Activated CD8-positive, alpha-beta T cell treated with anti-CD3 and anti-CD28 coated beads, Interleukin-2, amount 10 ng/mL, durations not matched to agents 7 days and 5 days (primary cell): Measurements from ENCODE around the gene LHFPL2. TPM values are rescaled to one million over a fixed set of nuclear protein-coding genes. Genes with fewer than 3 reads are reported as not detected.
"Not testable (repeated sequence)": the region's sequence is repeated elsewhere in the genome, so short reads cannot be mapped to it uniquely, and the experiment has no call there.

ENCODE experiments used
- ATAC-seq: fragments of 150-1000 bp; cut with Tn5 transposase; one replicate; pipeline ENCODE4 v1.10.0; 2021; ENCODE audit warnings: moderate library complexity
- CTCF ChIA-PET: fragments of 350-600 bp; sonication (Branson Sonifier 250); formaldehyde crosslinking; loops from one replicate; lab custom pipeline; 2021; ENCODE audit warnings: antibody characterized with exemption; lab: Charles Lee
- POLR2A ChIA-PET: fragments of 350-600 bp; sonication (Branson Sonifier 250); formaldehyde crosslinking; loops from one replicate; lab custom pipeline; 2021; ENCODE audit warnings: antibody characterized with exemption; lab: Charles Lee
- DNase-seq: peaks from one replicate; pipeline ENCODE4 v3.0.0-alpha.2; 2020
- H3K27ac Mint-ChIP-seq: one replicate; pipeline ENCODE4 v1.8.0; 2021; ENCODE audit warnings: mild to moderate bottlenecking, mixed read lengths
- H3K27me3 Mint-ChIP-seq: one replicate; pipeline ENCODE4 v1.8.0; 2021; ENCODE audit warnings: low read depth, mixed read lengths
- H3K36me3 Mint-ChIP-seq: one replicate; pipeline ENCODE4 v1.8.0; 2021; ENCODE audit warnings: low read depth, mixed read lengths
- H3K4me1 Mint-ChIP-seq: one replicate; pipeline ENCODE4 v1.8.0; 2021; ENCODE audit warnings: low read depth, mixed read lengths
- H3K4me3 Mint-ChIP-seq: one replicate; pipeline ENCODE4 v1.8.0; 2021; ENCODE audit warnings: mild to moderate bottlenecking, mixed read lengths
- H3K9me3 Mint-ChIP-seq: one replicate; pipeline ENCODE4 v1.8.0; 2022; ENCODE audit warnings: mixed read lengths; ENCODE audit not compliant: insufficient read depth
- total RNA-seq, 2 experiments: library from RNA; stranded (reverse); gene quantifications; one replicate each; pipeline ENCODE4 v1.2.3, GENCODE V29; 2021

Gene LHFPL2
- total RNA-seq, 2 experiments from 2014 or later: 0.34 TPM; not detected in 1

DNA sequence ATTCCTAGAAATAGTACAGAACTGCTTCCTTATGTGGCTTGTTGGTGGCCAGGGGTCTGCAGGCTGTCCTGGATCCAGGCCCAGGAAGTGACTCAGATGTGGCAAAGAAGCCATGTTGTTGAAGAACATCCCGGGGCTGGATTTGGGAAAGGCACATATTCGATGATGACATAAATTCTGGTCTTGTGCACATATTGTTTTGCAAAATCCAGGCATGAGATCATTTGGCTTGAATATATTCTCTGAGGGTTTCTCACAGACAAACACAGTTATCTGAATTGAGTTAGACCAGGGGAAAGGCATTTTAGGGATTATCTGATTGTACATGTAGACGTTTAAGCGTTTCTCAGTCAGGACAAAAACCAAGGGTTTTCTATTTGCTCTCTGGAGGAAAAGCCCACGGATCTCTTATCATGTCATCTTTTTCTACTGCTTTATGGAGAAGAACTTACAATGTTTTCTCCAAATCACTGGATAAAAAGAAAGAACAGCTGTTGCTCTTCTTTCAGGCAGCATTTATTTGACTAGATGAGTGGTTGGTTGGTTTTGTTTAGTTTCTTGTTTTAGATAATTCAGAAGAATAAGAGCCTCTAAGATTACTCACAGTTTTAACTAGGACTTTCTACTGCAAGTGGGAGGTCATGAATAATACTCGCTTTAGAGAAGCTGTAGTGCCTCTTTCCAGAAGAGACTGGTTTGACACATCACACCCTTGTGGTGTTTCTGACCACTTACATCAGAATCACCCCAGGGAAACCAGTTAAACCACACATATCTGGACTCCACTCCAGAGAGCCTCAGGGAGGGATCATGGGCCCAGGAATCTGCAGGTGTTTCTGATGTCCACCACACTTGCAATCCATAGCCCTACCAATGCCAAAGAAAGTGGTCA lies 29.5 kb upstream of the LHFPL2 start:
- H3K27ac Mint-ChIP-seq: no peak overlapping the region
- ChIA-PET POLR2A (no interaction called here), CTCF (no interaction called here)
- H3K27me3 Mint-ChIP-seq: peaks cover 10% of the 10 kb centered on the region
- no peaks in the 10 kb centered on the region for H3K36me3 Mint-ChIP-seq
- ATAC-seq (no peak), DNase-seq (no peak)
- no peak overlapping the region for H3K4me3 Mint-ChIP-seq
- no peaks in the 10 kb centered on the region for H3K4me1 Mint-ChIP-seq
- H3K9me3 Mint-ChIP-seq: no peaks in the 10 kb centered on the region

DNA sequence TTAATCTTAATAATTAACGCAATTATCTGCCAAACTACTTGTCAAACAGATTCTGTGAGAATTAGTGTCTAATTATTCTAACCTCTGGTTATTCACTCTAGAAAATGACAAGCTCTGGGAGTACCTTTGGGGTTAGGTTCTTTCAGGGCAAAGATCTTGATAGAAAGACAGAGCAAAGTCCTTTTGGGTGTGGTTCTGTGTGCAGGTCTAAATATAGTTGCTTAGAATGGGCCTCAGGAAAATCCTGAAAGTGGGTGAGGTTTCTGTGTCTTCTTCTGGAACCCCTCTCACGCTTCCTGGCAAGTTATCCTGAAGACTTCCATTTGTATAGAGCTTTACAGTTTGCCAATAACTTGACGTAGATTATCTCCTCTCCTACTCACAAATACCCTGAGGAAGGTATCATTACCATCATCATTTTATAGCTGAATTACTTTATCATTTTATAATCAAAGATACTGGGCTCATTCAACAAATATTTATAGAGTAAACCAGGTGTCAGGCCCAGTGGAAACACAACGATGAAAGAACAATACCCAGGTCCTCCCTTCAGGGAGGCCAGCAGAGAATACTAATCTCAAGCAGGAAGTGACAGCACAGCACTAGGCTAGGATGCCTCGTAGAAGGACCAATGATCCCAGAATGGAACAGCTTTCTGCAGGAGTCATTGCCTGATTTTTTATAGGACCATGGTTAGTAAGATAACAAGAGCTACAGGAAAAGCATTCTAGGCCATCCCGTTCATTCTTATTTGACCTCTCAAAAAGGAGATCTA lies 27.6 kb upstream of the LHFPL2 start:
- no peaks in the 10 kb centered on the region for H3K36me3 Mint-ChIP-seq
- no peak overlapping the region for H3K27ac Mint-ChIP-seq
- no peak overlapping the region for H3K4me3 Mint-ChIP-seq
- CTCF ChIA-PET: no interaction called here
- no peak for ATAC-seq
- H3K4me1 Mint-ChIP-seq: no peaks in the 10 kb centered on the region
- POLR2A ChIA-PET: no interaction called here
- no peak for DNase-seq
- H3K27me3 Mint-ChIP-seq: peaks cover 14% of the 10 kb centered on the region
- no peaks in the 10 kb centered on the region for H3K9me3 Mint-ChIP-seq

DNA sequence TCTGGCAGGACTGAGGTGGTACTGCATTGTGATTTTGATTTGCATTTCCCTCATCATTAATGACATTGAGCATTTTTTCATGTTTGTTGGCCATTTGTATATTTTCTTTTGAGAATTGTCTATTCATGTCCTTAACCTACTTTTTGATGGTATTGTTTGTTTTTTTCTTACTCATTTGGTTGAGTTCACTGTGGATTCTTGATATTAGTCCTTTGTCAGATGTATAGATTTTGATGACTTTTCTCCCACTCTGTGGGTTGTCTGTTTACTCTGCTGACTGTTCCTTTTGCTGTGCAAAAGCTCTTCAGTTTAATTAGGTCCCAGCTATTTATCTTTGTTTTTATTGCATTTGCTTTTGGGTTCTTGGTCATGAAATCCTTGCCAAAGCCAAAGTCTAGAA lies 25.3 kb upstream of the LHFPL2 start:
- H3K4me1 Mint-ChIP-seq, POLR2A ChIA-PET, ATAC-seq, H3K4me3 Mint-ChIP-seq, H3K27ac Mint-ChIP-seq, H3K9me3 Mint-ChIP-seq, DNase-seq, CTCF ChIA-PET, H3K36me3 Mint-ChIP-seq: not testable (repeated sequence)
- H3K27me3 Mint-ChIP-seq: peaks cover 14% of the 10 kb centered on the region

DNA sequence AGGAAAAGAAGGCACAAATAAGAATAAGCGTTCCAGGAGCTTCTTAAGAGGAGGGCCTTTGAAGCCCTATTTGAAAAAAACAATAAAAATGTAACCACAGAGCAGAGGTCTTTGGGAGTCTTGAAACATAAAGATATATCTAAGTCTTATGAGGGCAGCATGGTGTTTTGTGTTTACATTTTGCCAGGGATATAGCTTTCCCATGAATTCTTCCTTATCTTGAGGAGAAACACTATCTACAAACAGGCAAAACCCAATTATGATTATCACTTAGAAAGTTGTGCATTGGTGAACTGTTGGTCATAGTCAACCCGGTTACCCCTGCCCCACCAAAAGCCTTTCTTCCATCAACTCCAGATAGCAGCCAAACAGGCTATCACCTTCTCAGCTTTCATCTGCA lies 23.6 kb upstream of the LHFPL2 start:
- ChIA-PET POLR2A (no interaction called here), CTCF (no interaction called here)
- no peak for DNase-seq
- H3K36me3 Mint-ChIP-seq: no peaks in the 10 kb centered on the region
- no peak for ATAC-seq
- H3K27ac Mint-ChIP-seq: no peak overlapping the region
- no peak overlapping the region for H3K4me3 Mint-ChIP-seq
- no peaks in the 10 kb centered on the region for H3K9me3 Mint-ChIP-seq
- H3K4me1 Mint-ChIP-seq: no peaks in the 10 kb centered on the region
- H3K27me3 Mint-ChIP-seq: peaks cover 14% of the 10 kb centered on the region

DNA sequence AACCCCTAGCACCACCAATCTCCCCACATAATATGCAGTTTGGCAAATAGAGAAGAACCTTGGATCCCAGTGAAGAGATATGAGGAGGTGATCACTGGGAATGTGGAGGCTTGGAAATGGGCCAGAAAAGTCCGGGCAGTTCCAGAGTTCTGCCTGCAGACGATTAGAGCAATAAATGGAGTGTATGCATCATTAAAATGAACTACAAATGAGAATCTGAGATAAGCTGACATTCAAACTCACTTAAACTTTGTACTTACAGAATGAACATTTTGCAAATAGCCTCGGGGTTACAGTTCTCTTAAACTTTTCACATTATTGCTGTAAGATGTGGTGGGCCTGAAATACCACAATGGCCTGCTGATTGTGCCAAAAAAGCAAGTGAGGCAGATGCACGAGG lies 23.0 kb upstream of the LHFPL2 start:
- no peaks in the 10 kb centered on the region for H3K4me1 Mint-ChIP-seq
- H3K27me3 Mint-ChIP-seq: peaks cover 14% of the 10 kb centered on the region
- no peak for DNase-seq
- POLR2A ChIA-PET: no interaction called here
- no peaks in the 10 kb centered on the region for H3K36me3 Mint-ChIP-seq
- CTCF ChIA-PET: no interaction called here
- H3K9me3 Mint-ChIP-seq: no peaks in the 10 kb centered on the region
- H3K27ac Mint-ChIP-seq: no peak overlapping the region
- H3K4me3 Mint-ChIP-seq: no peak overlapping the region
- no peak for ATAC-seq

DNA sequence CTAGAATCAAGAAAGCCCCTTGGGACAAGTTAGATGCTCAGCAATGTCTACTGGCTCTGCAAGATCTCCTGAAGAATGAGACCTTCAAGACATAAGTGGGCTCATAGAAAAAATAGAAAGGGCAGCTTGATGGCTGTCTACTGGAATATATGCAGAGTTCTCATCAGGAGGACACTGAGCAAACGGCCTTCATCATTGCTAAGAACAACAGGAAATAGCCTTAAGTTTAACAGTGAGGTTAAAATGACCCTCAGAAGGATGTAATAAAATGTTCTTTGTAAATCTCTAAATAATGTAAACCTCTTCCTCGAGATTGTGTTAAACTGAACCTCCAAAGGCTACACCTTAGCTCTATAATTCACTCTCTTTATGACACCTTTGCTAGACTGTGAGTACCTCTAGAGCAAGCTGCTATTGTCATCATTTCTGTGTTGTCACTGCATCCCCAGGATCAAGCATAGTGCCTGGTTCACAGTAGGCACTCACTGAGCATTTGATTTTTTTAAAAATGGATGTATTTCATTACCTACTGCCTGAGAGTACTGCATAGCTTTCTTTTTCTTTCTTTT lies 22.2 kb upstream of the LHFPL2 start:
- CTCF ChIA-PET: no interaction called here
- H3K27ac Mint-ChIP-seq: no peak overlapping the region

DNA sequence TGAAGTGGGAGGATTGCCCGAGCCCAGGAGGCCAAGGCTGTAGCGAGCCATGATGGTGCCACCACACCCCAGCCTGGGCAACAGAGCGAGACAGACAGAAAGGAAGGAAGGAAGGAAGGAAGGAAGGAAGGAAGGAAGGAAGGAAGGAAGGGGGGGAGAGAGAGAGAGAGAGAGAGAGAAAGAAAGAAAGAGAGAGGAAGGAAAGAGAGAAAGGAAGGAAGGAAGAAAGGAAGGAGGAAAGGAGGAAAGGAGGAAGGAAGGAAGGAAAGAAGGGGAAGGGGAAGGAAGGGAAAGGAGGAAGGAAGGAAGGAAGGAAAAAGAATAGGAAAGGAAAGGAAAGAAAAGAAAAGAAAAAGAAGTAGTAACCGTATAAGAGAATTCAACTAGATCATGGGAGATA lies 20.8 kb upstream of the LHFPL2 start:
- Mint-ChIP-seq H3K4me1 (no peaks in the 10 kb centered on the region), H3K27me3 (peaks cover 11% of the 10 kb centered on the region), H3K9me3 (no peaks in the 10 kb centered on the region), H3K36me3 (no peaks in the 10 kb centered on the region), H3K27ac (no peak overlapping the region), H3K4me3 (no peak overlapping the region)
- POLR2A ChIA-PET: no interaction called here
- no peak for DNase-seq
- CTCF ChIA-PET: no interaction called here
- ATAC-seq: no peak

More for the DNA sequence above, 22.2 kb upstream of the LHFPL2 start:
- POLR2A ChIA-PET: no interaction called here
- Mint-ChIP-seq H3K4me3 (no peak overlapping the region), H3K4me1 (no peaks in the 10 kb centered on the region), H3K36me3 (no peaks in the 10 kb centered on the region), H3K27me3 (peaks cover 14% of the 10 kb centered on the region), H3K9me3 (no peaks in the 10 kb centered on the region)
- DNase-seq: no peak
- ATAC-seq: no peak

DNA sequence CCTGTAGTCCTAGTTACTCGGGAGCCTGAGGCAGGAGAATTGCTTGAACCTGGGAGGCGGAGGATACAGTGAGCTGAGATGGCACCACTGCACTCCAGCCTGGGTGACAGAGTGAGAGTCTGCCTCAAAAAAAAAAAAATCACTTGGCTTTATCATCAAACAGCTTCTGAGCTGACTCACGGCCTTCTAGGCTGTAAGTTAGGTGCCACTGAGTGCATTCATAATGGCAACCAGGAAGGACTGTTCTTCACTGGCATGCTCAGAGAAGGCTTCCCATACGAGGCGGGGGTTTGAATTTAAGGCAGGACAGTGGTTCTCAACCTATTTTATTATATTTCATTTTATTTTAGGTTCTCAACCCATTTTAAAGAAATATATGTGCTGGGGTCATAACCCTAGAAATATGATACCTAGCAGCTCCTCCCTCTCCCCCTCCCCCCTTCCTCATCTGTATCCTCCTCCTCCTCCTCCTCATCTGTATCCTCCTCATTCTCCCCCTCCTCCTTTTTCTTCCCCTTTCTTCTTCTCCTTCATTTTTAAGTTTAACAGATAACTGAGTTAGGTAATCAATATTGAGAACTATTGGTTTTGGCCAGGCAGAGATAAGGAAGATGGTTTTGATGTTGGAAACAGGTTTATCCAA lies 19.0 kb upstream of the LHFPL2 start:
- ChIA-PET CTCF (no interaction called here), POLR2A (no interaction called here)
- Mint-ChIP-seq H3K27me3 (peaks cover under 1% of the 10 kb centered on the region), H3K27ac (no peak overlapping the region), H3K4me1 (no peaks in the 10 kb centered on the region), H3K36me3 (no peaks in the 10 kb centered on the region), H3K4me3 (no peak overlapping the region), H3K9me3 (no peaks in the 10 kb centered on the region)
- DNase-seq: no peak
- ATAC-seq: no peak

DNA sequence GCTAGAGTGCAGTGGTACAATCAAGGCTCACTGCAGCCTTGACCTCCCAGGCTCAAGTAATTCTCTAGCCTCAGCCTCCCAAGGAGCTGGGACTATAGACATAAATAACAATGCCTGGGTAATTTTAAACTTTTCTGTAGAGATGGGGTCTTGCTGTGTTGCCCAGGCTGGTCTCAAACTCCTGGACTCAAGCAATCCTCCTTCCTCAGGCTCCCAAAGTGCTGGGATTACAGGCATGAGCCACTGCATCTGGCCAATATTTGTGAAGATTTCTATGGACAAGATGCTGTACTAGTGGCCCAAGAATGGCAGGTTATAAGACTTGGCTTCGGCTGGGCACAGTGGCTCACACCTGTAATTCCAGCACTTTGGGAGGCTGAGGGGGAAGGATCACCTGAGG lies 18.4 kb upstream of the LHFPL2 start:
- H3K9me3 Mint-ChIP-seq, H3K4me3 Mint-ChIP-seq, H3K4me1 Mint-ChIP-seq, ATAC-seq, CTCF ChIA-PET, H3K36me3 Mint-ChIP-seq, H3K27me3 Mint-ChIP-seq, H3K27ac Mint-ChIP-seq, DNase-seq, POLR2A ChIA-PET: not testable (repeated sequence)

DNA sequence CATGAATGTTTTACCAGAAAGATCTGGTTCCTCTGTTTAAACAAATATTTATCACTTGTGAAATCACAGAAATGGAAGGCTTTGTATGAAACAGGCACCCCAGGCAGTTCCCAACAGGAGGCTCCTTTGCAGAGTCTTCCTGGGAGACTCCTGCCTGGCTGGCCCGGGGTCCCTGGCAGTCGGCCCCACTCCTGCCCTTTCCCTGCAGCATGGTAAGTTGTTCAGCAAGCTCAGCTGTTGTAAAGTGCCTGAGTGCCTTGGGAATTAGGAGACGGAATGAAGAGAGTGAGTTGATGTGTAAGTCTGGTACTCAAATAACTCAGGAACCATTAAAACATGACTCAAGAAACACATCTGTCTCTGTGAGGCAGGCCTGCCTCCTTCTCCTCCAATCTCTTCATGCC lies 17.5 kb upstream of the LHFPL2 start:
- ChIA-PET POLR2A (no interaction called here), CTCF (no interaction called here)
- no peak overlapping the region for H3K27ac Mint-ChIP-seq
- H3K36me3 Mint-ChIP-seq: no peaks in the 10 kb centered on the region
- H3K4me3 Mint-ChIP-seq: no peak overlapping the region
- H3K27me3 Mint-ChIP-seq: peaks cover 7% of the 10 kb centered on the region
- no peak for ATAC-seq
- no peaks in the 10 kb centered on the region for H3K4me1 Mint-ChIP-seq
- H3K9me3 Mint-ChIP-seq: no peaks in the 10 kb centered on the region
- DNase-seq: no peak

DNA sequence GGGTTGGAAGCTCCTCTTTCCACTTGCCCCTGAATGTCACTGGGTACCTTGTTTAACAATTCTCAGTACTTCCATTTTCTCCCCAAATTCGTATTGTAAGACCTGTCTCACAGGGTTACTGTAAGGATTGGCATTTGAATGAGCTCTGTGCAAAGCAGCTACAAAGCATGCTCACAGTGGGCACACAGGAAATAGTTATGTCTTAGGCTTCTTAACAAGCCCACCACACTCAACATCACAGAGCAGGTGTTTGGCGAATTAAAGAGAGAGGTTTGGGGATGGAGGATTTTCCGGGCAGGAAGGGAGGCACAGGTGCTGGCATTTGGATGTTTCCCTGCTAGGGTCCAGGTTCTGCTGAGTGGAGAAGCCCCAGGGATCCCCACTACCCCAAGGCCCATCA lies 17.0 kb upstream of the LHFPL2 start:
- Mint-ChIP-seq H3K27ac (no peak overlapping the region), H3K9me3 (no peaks in the 10 kb centered on the region), H3K4me1 (no peaks in the 10 kb centered on the region), H3K27me3 (peaks cover 7% of the 10 kb centered on the region), H3K4me3 (no peak overlapping the region), H3K36me3 (no peaks in the 10 kb centered on the region)
- ATAC-seq (no peak), DNase-seq (no peak)
- CTCF ChIA-PET: no interaction called here
- POLR2A ChIA-PET: no interaction called here

DNA sequence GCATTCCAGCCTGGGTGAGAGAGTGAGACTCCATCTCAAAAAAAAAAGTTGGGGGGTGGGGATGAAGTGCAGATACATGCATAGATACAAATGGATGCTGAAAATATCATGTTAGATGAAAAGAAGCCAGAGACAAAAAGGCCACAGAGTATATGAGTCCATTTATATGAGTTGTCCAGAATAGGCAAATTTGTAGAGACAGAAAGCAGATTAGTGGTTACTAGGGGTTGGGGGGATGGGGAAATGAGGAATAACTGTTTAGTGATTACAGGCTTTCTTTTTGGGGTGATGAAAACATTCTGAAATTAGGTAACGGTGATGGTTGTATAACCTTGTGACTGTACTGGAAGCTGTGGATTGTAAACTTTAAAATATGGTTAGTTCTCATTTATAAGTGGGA lies 13.8 kb upstream of the LHFPL2 start:
- no peaks in the 10 kb centered on the region for H3K4me1 Mint-ChIP-seq
- ChIA-PET CTCF (no interaction called here), POLR2A (no interaction called here)
- ATAC-seq (no peak), DNase-seq (no peak)
- H3K27me3 Mint-ChIP-seq: peaks cover 23% of the 10 kb centered on the region
- H3K36me3 Mint-ChIP-seq: no peaks in the 10 kb centered on the region
- H3K4me3 Mint-ChIP-seq: no peak overlapping the region
- no peaks in the 10 kb centered on the region for H3K9me3 Mint-ChIP-seq
- H3K27ac Mint-ChIP-seq: no peak overlapping the region
